HepG2 (cell line): ENCODE results near the gene SLC23A3. TPM values are rescaled to one million over a fixed set of nuclear protein-coding genes. Genes with fewer than 3 reads are reported as not detected.

ENCODE experiments used
- CHD4 ChIP-seq: fragments of 200-600 bp; sonication (generic); IDR thresholded peaks from 2 replicates; pipeline ENCODE4 v1.7.0; 2017; ENCODE audit warnings: mild to moderate bottlenecking, low read length, borderline replicate concordance
- ERF ChIP-seq: IDR thresholded peaks from 2 replicates; pipeline ENCODE4 v1.6.1; 2018; ENCODE audit warnings: missing biosample characterization, missing genetic modification reagents
- HDAC2 ChIP-seq: sonication (generic); formaldehyde crosslinking; IDR thresholded peaks from 2 replicates; pipeline ENCODE4 v1.4.0; 2020; ENCODE audit warnings: missing genetic modification reagents
- HNRNPK ChIP-seq: fragments of 200-400 bp; formaldehyde crosslinking; IDR thresholded peaks from 2 replicates; pipeline ENCODE4 v1.6.1; 2018; ENCODE audit warnings: low read length, low read depth, moderate library complexity, mild to moderate bottlenecking; ENCODE audit not compliant: poor library complexity, severe bottlenecking
- HOXA5 ChIP-seq: sonication (generic); formaldehyde crosslinking; IDR thresholded peaks from 2 replicates; pipeline ENCODE4 v1.4.0; 2020; ENCODE audit warnings: missing genetic modification reagents
- MEF2D ChIP-seq: sonication (generic); formaldehyde crosslinking; IDR thresholded peaks from 2 replicates; pipeline ENCODE4 v1.5.1; 2020; ENCODE audit warnings: mild to moderate bottlenecking, missing genetic modification reagents
- PTBP1 ChIP-seq: fragments of 200-400 bp; formaldehyde crosslinking; IDR thresholded peaks from 2 replicates; pipeline ENCODE4 v1.6.1; 2018; ENCODE audit warnings: low read length, low read depth; ENCODE audit not compliant: poor library complexity, severe bottlenecking
- RELA ChIP-seq: sonication (generic); formaldehyde crosslinking; IDR thresholded peaks from 2 replicates; pipeline ENCODE4 v1.4.0; 2020; ENCODE audit warnings: missing genetic modification reagents
- SRF ChIP-seq: IDR thresholded peaks from 2 replicates; pipeline ENCODE4 v1.6.1; 2011; ENCODE audit warnings: mild to moderate bottlenecking, low read depth, low read length, moderate library complexity
- TBL1XR1 ChIP-seq: fragments of 150-350 bp; IDR thresholded peaks from 2 replicates; pipeline ENCODE4 v1.6.1; 2014; ENCODE audit warnings: borderline replicate concordance, low read length; ENCODE audit not compliant: partially characterized antibody
- ZFP62 ChIP-seq: sonication (generic); formaldehyde crosslinking; IDR thresholded peaks from 2 replicates; pipeline ENCODE4 v1.4.0; 2020; ENCODE audit warnings: missing genetic modification reagents
- ZMAT3 ChIP-seq: sonication (generic); formaldehyde crosslinking; conservative IDR thresholded peaks from 2 replicates; pipeline ENCODE4 v1.7.0; 2021; ENCODE audit warnings: missing genetic modification reagents
- ZNF562 ChIP-seq: sonication (generic); formaldehyde crosslinking; IDR thresholded peaks from 2 replicates; pipeline ENCODE4 v1.8.0; 2022; ENCODE audit warnings: missing genetic modification reagents, borderline replicate concordance
- ZNF749 ChIP-seq: sonication (generic); formaldehyde crosslinking; IDR thresholded peaks from 2 replicates; pipeline ENCODE4 v1.8.0; 2022; ENCODE audit warnings: mild to moderate bottlenecking, missing genetic modification reagents, moderate library complexity, borderline replicate concordance
- polyA plus RNA-seq, 8 experiments: library from polyadenylated mRNA; depleted of rRNA in 3 of 8; stranded (reverse) in 7 of 8; unstranded in 1 of 8; fragments of >200 nt; fragmentation: Illumina TruSeq in 4 of 8; extraction: Trizol in 4 of 8; gene quantifications; 2 replicates each; pipeline versions ENCODE4 v1.2.1 to v1.2.3, GENCODE V29; 2011 to 2016; ENCODE audit warnings: low read depth in 4 of 8, missing spikeins in 1 of 8, mixed read lengths in 1 of 8; ENCODE audit not compliant: insufficient read depth in 1 of 8
- total RNA-seq, 5 experiments: library from RNA; depleted of rRNA; stranded (reverse); fragments of >200 nt; fragmentation: Illumina TruSeq; extraction: Trizol; gene quantifications; 2 replicates each; pipeline ENCODE4 v1.2.3, GENCODE V29; 2016; ENCODE audit warnings: low read depth in 1 of 5
- TF ChIP-seq, protein P1 (sequence below), 2 experiments: fragments of 450-650 bp in 1 of 2; sonication (generic) in 1 of 2; formaldehyde crosslinking in 1 of 2; IDR thresholded peaks; 2 replicates each; pipeline versions ENCODE4 v1.6.1 to v1.8.0; 2016 to 2022; ENCODE audit warnings: antibody characterized with exemption in 1 of 2, mild to moderate bottlenecking in 1 of 2, missing genetic modification reagents in 1 of 2
- TF ChIP-seq, protein P2 (sequence below): sonication (generic); formaldehyde crosslinking; IDR thresholded peaks from 2 replicates; pipeline ENCODE4 v1.4.0; 2020; ENCODE audit warnings: missing genetic modification reagents, borderline replicate concordance
- TF ChIP-seq, protein P3 (sequence below): sonication (generic); formaldehyde crosslinking; IDR thresholded peaks from 2 replicates; pipeline ENCODE4 v1.4.0; 2020; ENCODE audit warnings: missing genetic modification reagents

SLC23A3 gene
- total and polyA plus RNA-seq, 2 of the 13 experiments (the other 11 are each of a cell fraction or from before 2014, with no cell fraction given) = 0.38 to 0.78 TPM

DNA sequence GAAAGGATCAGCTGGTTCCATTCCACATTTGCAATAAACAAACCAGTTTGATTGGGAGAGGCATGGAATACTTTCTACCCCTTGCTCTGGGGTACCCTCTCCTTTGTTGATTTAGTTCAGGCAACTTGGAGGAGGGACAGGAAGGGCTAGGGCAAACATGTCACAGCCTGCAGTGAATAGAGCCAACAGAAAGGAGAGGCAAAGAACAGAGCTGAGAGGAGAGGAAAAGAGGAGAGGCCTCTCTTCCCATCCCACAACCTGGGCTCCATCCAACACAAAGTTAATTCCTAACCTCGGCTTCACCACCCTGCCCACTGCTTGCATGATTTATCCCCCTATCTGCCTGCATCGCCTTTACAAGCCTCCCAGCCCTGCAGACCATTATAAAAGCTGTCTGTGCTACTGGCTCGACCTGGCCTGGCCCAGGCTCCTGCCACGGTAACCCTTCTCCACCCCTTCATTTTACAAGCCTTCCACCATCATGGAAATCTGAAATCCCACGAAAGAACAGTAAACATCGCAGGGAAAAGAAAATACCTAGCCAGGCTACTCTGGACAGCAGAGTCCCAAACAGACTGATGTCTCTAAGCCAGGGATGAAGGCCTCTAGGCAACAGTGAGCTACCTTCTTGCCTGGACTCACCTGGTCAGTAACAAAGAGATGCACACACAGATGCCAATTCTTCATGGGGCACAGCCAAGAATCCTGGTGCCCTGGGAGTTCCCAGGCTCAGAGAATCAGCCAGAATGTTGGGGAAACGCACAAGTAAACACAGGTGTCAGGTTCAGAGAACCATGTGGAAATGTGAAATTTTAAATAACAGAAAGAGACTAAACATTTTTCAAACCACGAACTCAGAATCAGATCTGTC, 52.8 kb downstream of the SLC23A3 start (continued):
- TF ChIP-seq, protein P1, sequence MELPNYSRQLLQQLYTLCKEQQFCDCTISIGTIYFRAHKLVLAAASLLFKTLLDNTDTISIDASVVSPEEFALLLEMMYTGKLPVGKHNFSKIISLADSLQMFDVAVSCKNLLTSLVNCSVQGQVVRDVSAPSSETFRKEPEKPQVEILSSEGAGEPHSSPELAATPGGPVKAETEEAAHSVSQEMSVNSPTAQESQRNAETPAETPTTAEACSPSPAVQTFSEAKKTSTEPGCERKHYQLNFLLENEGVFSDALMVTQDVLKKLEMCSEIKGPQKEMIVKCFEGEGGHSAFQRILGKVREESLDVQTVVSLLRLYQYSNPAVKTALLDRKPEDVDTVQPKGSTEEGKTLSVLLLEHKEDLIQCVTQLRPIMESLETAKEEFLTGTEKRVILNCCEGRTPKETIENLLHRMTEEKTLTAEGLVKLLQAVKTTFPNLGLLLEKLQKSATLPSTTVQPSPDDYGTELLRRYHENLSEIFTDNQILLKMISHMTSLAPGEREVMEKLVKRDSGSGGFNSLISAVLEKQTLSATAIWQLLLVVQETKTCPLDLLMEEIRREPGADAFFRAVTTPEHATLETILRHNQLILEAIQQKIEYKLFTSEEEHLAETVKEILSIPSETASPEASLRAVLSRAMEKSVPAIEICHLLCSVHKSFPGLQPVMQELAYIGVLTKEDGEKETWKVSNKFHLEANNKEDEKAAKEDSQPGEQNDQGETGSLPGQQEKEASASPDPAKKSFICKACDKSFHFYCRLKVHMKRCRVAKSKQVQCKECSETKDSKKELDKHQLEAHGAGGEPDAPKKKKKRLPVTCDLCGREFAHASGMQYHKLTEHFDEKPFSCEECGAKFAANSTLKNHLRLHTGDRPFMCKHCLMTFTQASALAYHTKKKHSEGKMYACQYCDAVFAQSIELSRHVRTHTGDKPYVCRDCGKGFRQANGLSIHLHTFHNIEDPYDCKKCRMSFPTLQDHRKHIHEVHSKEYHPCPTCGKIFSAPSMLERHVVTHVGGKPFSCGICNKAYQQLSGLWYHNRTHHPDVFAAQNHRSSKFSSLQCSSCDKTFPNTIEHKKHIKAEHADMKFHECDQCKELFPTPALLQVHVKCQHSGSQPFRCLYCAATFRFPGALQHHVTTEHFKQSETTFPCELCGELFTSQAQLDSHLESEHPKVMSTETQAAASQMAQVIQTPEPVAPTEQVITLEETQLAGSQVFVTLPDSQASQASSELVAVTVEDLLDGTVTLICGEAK (IDR thresholded peaks at IDR 0.05) = no peak
- TF ChIP-seq, protein P1 (CRISPR knock-in tag; IDR thresholded peaks at IDR 0.05) = peak; percentile 34; the same call in 1 of the 2 replicates
- TF ChIP-seq, protein P2, sequence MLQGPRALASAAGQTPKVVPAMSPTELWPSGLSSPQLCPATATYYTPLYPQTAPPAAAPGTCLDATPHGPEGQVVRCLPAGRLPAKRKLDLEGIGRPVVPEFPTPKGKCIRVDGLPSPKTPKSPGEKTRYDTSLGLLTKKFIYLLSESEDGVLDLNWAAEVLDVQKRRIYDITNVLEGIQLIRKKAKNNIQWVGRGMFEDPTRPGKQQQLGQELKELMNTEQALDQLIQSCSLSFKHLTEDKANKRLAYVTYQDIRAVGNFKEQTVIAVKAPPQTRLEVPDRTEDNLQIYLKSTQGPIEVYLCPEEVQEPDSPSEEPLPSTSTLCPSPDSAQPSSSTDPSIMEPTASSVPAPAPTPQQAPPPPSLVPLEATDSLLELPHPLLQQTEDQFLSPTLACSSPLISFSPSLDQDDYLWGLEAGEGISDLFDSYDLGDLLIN = no peak
- peak; percentile 52; the same call in 1 of the 2 replicates for TF ChIP-seq ERF (CRISPR knock-in tag)
- TF ChIP-seq RELA (CRISPR knock-in tag) = no peak
- no peak for TF ChIP-seq CHD4
- TF ChIP-seq HOXA5 (CRISPR knock-in tag) = no peak
- TF ChIP-seq ZFP62 (CRISPR knock-in tag) = no peak
- no peak for TF ChIP-seq ZNF749 (CRISPR knock-in tag)
- no peak for TF ChIP-seq ZMAT3 (CRISPR knock-in tag)
- no peak for TF ChIP-seq PTBP1
- no peak for TF ChIP-seq HNRNPK
- TF ChIP-seq TBL1XR1 = no peak
- TF ChIP-seq, protein P3, sequence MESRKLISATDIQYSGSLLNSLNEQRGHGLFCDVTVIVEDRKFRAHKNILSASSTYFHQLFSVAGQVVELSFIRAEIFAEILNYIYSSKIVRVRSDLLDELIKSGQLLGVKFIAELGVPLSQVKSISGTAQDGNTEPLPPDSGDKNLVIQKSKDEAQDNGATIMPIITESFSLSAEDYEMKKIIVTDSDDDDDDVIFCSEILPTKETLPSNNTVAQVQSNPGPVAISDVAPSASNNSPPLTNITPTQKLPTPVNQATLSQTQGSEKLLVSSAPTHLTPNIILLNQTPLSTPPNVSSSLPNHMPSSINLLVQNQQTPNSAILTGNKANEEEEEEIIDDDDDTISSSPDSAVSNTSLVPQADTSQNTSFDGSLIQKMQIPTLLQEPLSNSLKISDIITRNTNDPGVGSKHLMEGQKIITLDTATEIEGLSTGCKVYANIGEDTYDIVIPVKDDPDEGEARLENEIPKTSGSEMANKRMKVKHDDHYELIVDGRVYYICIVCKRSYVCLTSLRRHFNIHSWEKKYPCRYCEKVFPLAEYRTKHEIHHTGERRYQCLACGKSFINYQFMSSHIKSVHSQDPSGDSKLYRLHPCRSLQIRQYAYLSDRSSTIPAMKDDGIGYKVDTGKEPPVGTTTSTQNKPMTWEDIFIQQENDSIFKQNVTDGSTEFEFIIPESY = no peak
- no peak for TF ChIP-seq SRF
- TF ChIP-seq MEF2D (CRISPR knock-in tag) = peak; percentile 23; the same call in 1 of the 2 replicates
- no peak for TF ChIP-seq ZNF562 (CRISPR knock-in tag)
- peak; percentile 81 for TF ChIP-seq HDAC2
